ENCODE measurements around the gene RNF217.

The RNF217 gene

DNA sequence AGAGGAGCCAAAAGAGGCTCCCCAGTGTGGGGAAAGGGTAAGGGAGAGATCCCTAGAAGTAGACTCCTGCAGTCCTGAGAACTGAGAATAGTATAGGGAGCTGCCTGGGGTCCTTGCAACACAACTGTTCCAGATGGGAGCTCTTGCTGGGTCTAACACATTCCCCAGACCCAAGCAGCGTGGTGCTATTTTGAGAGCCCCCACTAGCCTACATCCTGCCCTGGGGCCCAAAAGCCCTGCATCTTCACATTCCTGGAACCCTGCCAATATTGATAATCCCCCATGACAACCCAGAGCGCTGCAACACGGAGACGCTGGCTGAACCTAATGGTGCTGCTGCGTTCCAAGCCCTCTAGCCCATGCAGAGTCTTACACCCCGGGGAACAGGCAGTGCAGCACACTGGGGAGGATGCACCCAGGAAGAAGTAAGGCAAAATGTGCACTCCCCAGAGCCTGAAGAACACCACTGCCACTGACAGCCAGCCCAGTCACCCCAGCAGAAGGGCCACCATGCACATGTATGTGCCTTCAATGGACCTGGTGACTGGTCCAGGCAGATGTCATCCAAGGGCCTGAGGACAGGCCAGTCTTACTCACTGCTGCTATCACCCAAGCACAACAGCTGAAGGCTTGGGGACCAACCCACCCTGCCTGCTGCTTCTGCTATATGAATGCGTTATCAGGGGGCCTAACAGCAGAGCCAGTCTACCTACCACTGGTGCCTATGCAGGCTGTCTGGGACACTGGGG is 7.0 kb upstream of the RNF217 start:
- peak; percentile 46 for DNase-seq (ENCODE audit: low read depth)

DNA sequence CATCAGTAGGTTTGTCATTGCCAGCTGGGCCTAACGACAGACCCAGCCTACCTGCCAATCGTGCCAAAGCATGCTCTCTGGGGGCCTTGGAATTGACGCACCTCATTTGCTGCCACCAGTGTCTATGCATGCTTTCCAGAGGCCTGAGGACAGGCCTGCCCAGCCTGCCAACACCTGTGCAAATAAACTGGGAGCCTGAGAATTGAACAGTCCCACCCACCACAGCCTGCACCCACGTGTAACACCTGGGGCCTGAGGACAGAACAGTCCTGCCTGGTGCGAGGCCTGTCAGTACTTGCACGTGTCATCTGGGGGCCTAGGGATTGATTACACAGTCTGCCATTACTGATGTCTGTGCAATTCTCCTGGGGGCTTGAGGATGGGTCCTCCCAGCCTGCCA is 6.2 kb upstream of the RNF217 start:
- no peak overlapping the region for H3K4me3 ChIP-seq (replicated peaks; ENCODE audit: low read depth, low read length)

More for the DNA sequence above, 7.0 kb upstream of the RNF217 start:
- TF ChIP-seq, protein P1, sequence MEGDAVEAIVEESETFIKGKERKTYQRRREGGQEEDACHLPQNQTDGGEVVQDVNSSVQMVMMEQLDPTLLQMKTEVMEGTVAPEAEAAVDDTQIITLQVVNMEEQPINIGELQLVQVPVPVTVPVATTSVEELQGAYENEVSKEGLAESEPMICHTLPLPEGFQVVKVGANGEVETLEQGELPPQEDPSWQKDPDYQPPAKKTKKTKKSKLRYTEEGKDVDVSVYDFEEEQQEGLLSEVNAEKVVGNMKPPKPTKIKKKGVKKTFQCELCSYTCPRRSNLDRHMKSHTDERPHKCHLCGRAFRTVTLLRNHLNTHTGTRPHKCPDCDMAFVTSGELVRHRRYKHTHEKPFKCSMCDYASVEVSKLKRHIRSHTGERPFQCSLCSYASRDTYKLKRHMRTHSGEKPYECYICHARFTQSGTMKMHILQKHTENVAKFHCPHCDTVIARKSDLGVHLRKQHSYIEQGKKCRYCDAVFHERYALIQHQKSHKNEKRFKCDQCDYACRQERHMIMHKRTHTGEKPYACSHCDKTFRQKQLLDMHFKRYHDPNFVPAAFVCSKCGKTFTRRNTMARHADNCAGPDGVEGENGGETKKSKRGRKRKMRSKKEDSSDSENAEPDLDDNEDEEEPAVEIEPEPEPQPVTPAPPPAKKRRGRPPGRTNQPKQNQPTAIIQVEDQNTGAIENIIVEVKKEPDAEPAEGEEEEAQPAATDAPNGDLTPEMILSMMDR (IDR thresholded peaks at IDR 0.05; ENCODE audit: low read length, missing control alignments) = no peak
- no peak overlapping the region for H3K4me3 ChIP-seq (replicated peaks; ENCODE audit: low read depth, low read length)

DNA sequence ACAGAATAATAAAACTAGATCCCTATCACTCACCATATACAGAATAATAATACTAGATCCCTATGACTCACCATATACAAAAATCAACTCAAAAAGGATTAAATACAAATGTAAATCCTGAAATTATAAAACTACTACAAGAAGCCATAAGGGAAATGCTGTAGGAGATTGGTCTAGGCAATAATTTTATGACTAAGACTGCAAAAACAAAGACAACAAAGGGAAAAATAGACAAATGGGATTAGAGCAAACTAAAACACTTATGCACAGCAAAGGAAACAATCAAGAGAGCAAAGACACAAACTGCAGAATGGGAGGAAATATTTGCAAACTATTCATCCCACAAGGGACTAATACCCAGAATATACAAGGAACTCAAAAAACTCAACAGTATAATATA is 4.1 kb upstream of the RNF217 start:
- TF ChIP-seq, protein P1 (IDR thresholded peaks at IDR 0.05; ENCODE audit: low read length, missing control alignments) = no peak
- no peak overlapping the region for H3K4me3 ChIP-seq (replicated peaks; ENCODE audit: low read depth, low read length)
- no peak for DNase-seq (ENCODE audit: low read depth)

More for the DNA sequence above, 6.2 kb upstream of the RNF217 start:
- DNase-seq (ENCODE audit: low read depth) = no peak
- TF ChIP-seq, protein P1 (IDR thresholded peaks at IDR 0.05; ENCODE audit: low read length, missing control alignments) = no peak

DNA sequence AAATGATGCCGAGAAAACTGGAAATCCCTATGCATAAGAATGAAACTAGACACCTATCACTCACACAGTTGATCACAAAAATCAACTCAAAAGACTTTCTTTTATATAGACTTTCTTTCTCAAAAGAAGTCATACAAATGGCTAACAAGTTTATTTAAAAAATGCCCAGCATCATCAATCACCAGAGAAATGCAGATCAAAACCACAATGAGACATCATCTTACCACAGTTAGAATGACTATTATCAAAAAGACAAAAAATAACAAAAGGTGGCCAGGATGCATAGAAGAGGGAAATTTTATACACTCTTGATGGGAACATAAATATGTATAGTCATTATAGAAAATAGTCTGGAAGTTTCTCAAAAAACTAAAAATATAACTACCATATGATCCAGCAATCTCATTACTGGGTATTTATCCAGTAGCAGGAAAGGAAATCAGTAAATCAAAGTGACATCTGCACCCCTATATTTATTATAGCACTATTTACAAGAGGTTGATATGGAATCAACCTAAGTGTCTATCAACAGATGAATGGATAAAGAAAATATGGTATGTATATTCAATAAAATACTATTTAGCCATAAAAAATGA is 3.4 kb upstream of the RNF217 start:
- peak; percentile 70 for DNase-seq (ENCODE audit: low read depth)
- TF ChIP-seq, protein P1 (IDR thresholded peaks at IDR 0.05; ENCODE audit: low read length, missing control alignments) = no peak
- no peak overlapping the region for H3K4me3 ChIP-seq (replicated peaks; ENCODE audit: low read depth, low read length)

DNA sequence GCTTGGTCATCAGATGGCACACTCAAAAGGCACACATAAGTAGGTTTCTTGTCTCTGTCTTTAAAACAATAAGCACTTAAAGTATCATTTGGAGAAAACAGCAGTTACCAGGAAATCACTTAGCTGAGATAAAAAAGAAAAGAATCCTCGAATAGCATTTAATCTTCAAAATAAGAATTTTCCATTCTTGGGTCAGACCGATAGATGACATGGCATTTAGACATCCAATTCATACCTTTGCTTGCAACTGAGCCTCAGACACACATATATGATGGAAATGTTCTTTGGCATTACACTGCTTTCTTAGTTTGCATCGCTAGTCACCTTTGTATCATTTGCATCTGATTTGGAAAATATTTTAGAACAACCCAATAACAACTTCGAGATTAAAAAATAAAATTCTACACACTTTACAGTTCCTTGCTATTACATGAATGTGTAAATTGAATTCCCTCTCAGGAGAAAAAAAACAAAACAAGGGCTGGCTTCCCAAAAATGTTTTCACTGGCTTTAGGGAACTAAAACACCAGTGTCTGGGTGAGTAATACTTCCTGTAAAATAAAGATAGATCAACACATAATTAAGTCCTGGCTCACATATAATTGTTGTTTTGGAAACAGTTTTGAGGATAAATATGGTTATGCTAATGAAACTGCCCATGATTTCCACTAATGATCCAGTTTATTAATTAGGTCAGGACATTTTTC is 1.3 kb upstream of the RNF217 start:
- peak; percentile 19 for DNase-seq (ENCODE audit: low read depth)
- H3K4me3 ChIP-seq (replicated peaks; ENCODE audit: low read depth, low read length) = peak overlapping the region; percentile 84
- TF ChIP-seq, protein P1 (IDR thresholded peaks at IDR 0.05; ENCODE audit: low read length, missing control alignments) = no peak

DNA sequence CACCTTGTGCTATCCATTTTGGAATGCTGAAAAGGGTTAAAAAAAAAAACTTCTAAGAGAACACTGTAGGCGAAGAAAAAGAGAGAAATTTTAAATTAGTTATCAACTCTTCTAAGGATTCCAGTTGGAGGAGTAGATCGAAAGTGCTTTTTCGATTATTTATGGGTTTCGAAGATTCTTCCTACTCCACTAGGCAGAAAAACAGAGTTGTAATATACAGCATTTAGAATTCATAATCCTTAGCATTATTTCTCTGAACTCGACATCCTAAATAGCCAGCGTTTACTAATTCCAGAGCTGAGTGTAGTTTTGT is 817 bp upstream of the RNF217 start:
- TF ChIP-seq, protein P1 (IDR thresholded peaks at IDR 0.05; ENCODE audit: low read length, missing control alignments) = no peak
- H3K4me3 ChIP-seq (replicated peaks; ENCODE audit: low read depth, low read length) = peak overlapping the region; percentile 84
- no peak for DNase-seq (ENCODE audit: low read depth)

Data from fibroblast of pulmonary artery (primary cell).